ENCODE data around the gene PNPO. TPM values are rescaled to one million over a fixed set of nuclear protein-coding genes. Genes with fewer than 3 reads are reported as not detected.

Gene PNPO
- total and polyA plus RNA-seq, 2 donors = 9.0 to 21.4 TPM

GRCh38 chr17:47993964-47994363, 52.6 kb downstream of the PNPO start:
- no peaks in the 10 kb centered on the region for H3K36me3 ChIP-seq (ENCODE audit: control insufficient read depth in 2 of 2, insufficient read depth in 2 of 2, low read length in 1 of 2)
- no peaks in the 10 kb centered on the region for H3K27me3 ChIP-seq (ENCODE audit: control insufficient read depth in 2 of 2, insufficient read depth in 1 of 2, low read length in 1 of 2)
- no peak overlapping the region for H3K27ac ChIP-seq (ENCODE audit: low read depth in 1 of 2, low read length in 1 of 2)
- H3K9me3 ChIP-seq (ENCODE audit: control insufficient read depth in 2 of 2, insufficient read depth in 1 of 2, low read length in 1 of 2) = no peaks in the 10 kb centered on the region
- H3K4me3 ChIP-seq (ENCODE audit: low read length in 2 of 2) = no peak overlapping the region
- 97% methylated on average over 5 of the region's 5 CpGs for WGBS
- no peak for DNase-seq (ENCODE audit: low read depth in 6 of 9, low spot score in 9 of 9)
- peaks cover 0 to 17% of the 10 kb centered on the region in 2 donors for H3K4me1 ChIP-seq (ENCODE audit: control insufficient read depth in 2 of 2, insufficient read depth in 2 of 2, low read length in 2 of 2)

GRCh38 chr17:47994724-47995123, 53.4 kb downstream of the PNPO start:
- H3K4me1 ChIP-seq (ENCODE audit: control insufficient read depth in 2 of 2, insufficient read depth in 2 of 2, low read length in 2 of 2) = peaks cover 0 to 11% of the 10 kb centered on the region in 2 donors
- no peak overlapping the region for H3K27ac ChIP-seq (ENCODE audit: low read depth in 1 of 2, low read length in 1 of 2)
- no peaks in the 10 kb centered on the region for H3K27me3 ChIP-seq (ENCODE audit: control insufficient read depth in 2 of 2, insufficient read depth in 1 of 2, low read length in 1 of 2)
- H3K9me3 ChIP-seq (ENCODE audit: control insufficient read depth in 2 of 2, insufficient read depth in 1 of 2, low read length in 1 of 2) = no peaks in the 10 kb centered on the region
- no peak for DNase-seq (ENCODE audit: low read depth in 6 of 9, low spot score in 9 of 9)
- 94% methylated on average over 4 of the region's 4 CpGs for WGBS
- no peaks in the 10 kb centered on the region for H3K36me3 ChIP-seq (ENCODE audit: control insufficient read depth in 2 of 2, insufficient read depth in 2 of 2, low read length in 1 of 2)
- no peak overlapping the region for H3K4me3 ChIP-seq (ENCODE audit: low read length in 2 of 2)

- Histone ChIP-seq H3K4me3 (ENCODE audit: low read length in 2 of 2) (no peak overlapping the region), H3K4me1 (ENCODE audit: control insufficient read depth in 2 of 2, insufficient read depth in 2 of 2, low read length in 2 of 2) (peaks cover 0 to 9% of the 10 kb centered on the region in 2 donors), H3K9me3 (ENCODE audit: control insufficient read depth in 2 of 2, insufficient read depth in 1 of 2, low read length in 1 of 2) (no peaks in the 10 kb centered on the region), H3K27ac (ENCODE audit: low read depth in 1 of 2, low read length in 1 of 2) (no peak overlapping the region), H3K27me3 (ENCODE audit: control insufficient read depth in 2 of 2, insufficient read depth in 1 of 2, low read length in 1 of 2) (no peaks in the 10 kb centered on the region), H3K36me3 (ENCODE audit: control insufficient read depth in 2 of 2, insufficient read depth in 2 of 2, low read length in 1 of 2) (no peaks in the 10 kb centered on the region)
- no peak for DNase-seq (ENCODE audit: low read depth in 6 of 9, low spot score in 9 of 9)
- 86% methylated on average over 13 of the region's 13 CpGs for WGBS
Observed at GRCh38 chr17:47995241-47995935, 54.0 kb downstream of the PNPO start.

- no peak for DNase-seq (ENCODE audit: low read depth in 6 of 9, low spot score in 9 of 9)
- Histone ChIP-seq H3K27ac (ENCODE audit: low read depth in 1 of 2, low read length in 1 of 2) (no peak overlapping the region), H3K4me3 (ENCODE audit: low read length in 2 of 2) (no peak overlapping the region), H3K4me1 (ENCODE audit: control insufficient read depth in 2 of 2, insufficient read depth in 2 of 2, low read length in 2 of 2) (peaks cover 0 to 4% of the 10 kb centered on the region in 2 donors), H3K36me3 (ENCODE audit: control insufficient read depth in 2 of 2, insufficient read depth in 2 of 2, low read length in 1 of 2) (no peaks in the 10 kb centered on the region), H3K27me3 (ENCODE audit: control insufficient read depth in 2 of 2, insufficient read depth in 1 of 2, low read length in 1 of 2) (no peaks in the 10 kb centered on the region), H3K9me3 (ENCODE audit: control insufficient read depth in 2 of 2, insufficient read depth in 1 of 2, low read length in 1 of 2) (no peaks in the 10 kb centered on the region)
- 96% methylated on average over 9 of the region's 9 CpGs for WGBS
Observed at GRCh38 chr17:47996201-47996600, 54.8 kb downstream of the PNPO start.

- Histone ChIP-seq H3K27me3 (ENCODE audit: control insufficient read depth in 2 of 2, insufficient read depth in 1 of 2, low read length in 1 of 2) (no peaks in the 10 kb centered on the region), H3K4me1 (ENCODE audit: control insufficient read depth in 2 of 2, insufficient read depth in 2 of 2, low read length in 2 of 2) (peaks cover 4 to 5% of the 10 kb centered on the region in 2 donors), H3K9me3 (ENCODE audit: control insufficient read depth in 2 of 2, insufficient read depth in 1 of 2, low read length in 1 of 2) (no peaks in the 10 kb centered on the region), H3K4me3 (ENCODE audit: low read length in 2 of 2) (no peak overlapping the region), H3K36me3 (ENCODE audit: control insufficient read depth in 2 of 2, insufficient read depth in 2 of 2, low read length in 1 of 2) (no peaks in the 10 kb centered on the region), H3K27ac (ENCODE audit: low read depth in 1 of 2, low read length in 1 of 2) (no peak overlapping the region)
- no peak for DNase-seq (ENCODE audit: low read depth in 6 of 9, low spot score in 9 of 9)
- 94% methylated on average over 7 of the region's 7 CpGs for WGBS
Observed at GRCh38 chr17:47997586-47997985, 56.2 kb downstream of the PNPO start.

- H3K36me3 ChIP-seq (ENCODE audit: control insufficient read depth in 2 of 2, insufficient read depth in 2 of 2, low read length in 1 of 2) = no peaks in the 10 kb centered on the region
- WGBS = 97% methylated on average over 7 of the region's 7 CpGs
- H3K27ac ChIP-seq (ENCODE audit: low read depth in 1 of 2, low read length in 1 of 2) = no peak overlapping the region
- no peaks in the 10 kb centered on the region for H3K27me3 ChIP-seq (ENCODE audit: control insufficient read depth in 2 of 2, insufficient read depth in 1 of 2, low read length in 1 of 2)
- no peak for DNase-seq (ENCODE audit: low read depth in 6 of 9, low spot score in 9 of 9)
- H3K4me1 ChIP-seq (ENCODE audit: control insufficient read depth in 2 of 2, insufficient read depth in 2 of 2, low read length in 2 of 2) = peaks cover 7 to 10% of the 10 kb centered on the region in 2 donors
- no peaks in the 10 kb centered on the region for H3K9me3 ChIP-seq (ENCODE audit: control insufficient read depth in 2 of 2, insufficient read depth in 1 of 2, low read length in 1 of 2)
- no peak overlapping the region for H3K4me3 ChIP-seq (ENCODE audit: low read length in 2 of 2)
Observed at GRCh38 chr17:47998044-47998443, 56.7 kb downstream of the PNPO start.

Other genes with a start within 250 kb of the PNPO start
- 1.8 TPM for gene TBKBP1, start 247.4 kb upstream of the PNPO start, total RNA-seq
- 9.5 TPM for gene TBKBP1, start 247.4 kb upstream of the PNPO start, polyA plus RNA-seq
- 1.6 TPM for gene TBX21, start 208.3 kb upstream of the PNPO start, total RNA-seq
- gene TBX21, start 208.3 kb upstream of the PNPO start, polyA plus RNA-seq = 1.6 TPM
- gene OSBPL7, start 119.8 kb upstream of the PNPO start, total RNA-seq = 6.1 TPM
- gene OSBPL7, start 119.8 kb upstream of the PNPO start, polyA plus RNA-seq = 13.3 TPM
- gene MRPL10, start 110.0 kb upstream of the PNPO start, total RNA-seq = 26.7 TPM
- 41.1 TPM for gene MRPL10, start 110.0 kb upstream of the PNPO start, polyA plus RNA-seq
- 0.19 TPM for gene LRRC46, start 109.9 kb upstream of the PNPO start, total RNA-seq
- 2.4 TPM for gene LRRC46, start 109.9 kb upstream of the PNPO start, polyA plus RNA-seq
- gene SCRN2, start 100.3 kb upstream of the PNPO start, total RNA-seq = 25.3 TPM
- 39.4 TPM for gene SCRN2, start 100.3 kb upstream of the PNPO start, polyA plus RNA-seq
- gene SP6, start 90.4 kb upstream of the PNPO start, total RNA-seq = 0.28 TPM
- 4.6 TPM for gene SP6, start 90.4 kb upstream of the PNPO start, polyA plus RNA-seq
- gene SP2, start 45.3 kb upstream of the PNPO start, total RNA-seq = 1.3 TPM
- gene SP2, start 45.3 kb upstream of the PNPO start, polyA plus RNA-seq = 10.6 TPM
- gene PRR15L, start 16.3 kb downstream of the PNPO start, total RNA-seq = 0.38 TPM
- 1.9 TPM for gene PRR15L, start 16.3 kb downstream of the PNPO start, polyA plus RNA-seq
- gene CDK5RAP3, start 29.5 kb downstream of the PNPO start, total RNA-seq = 125 TPM
- 684 TPM for gene CDK5RAP3, start 29.5 kb downstream of the PNPO start, polyA plus RNA-seq
- gene COPZ2, start 96.2 kb downstream of the PNPO start, total RNA-seq = 5.5 TPM
- 16.3 TPM for gene COPZ2, start 96.2 kb downstream of the PNPO start, polyA plus RNA-seq
- gene NFE2L1, start 106.8 kb downstream of the PNPO start, total RNA-seq = 14.6 TPM
- gene NFE2L1, start 106.8 kb downstream of the PNPO start, polyA plus RNA-seq = 88.1 TPM
- gene CBX1, start 159.9 kb downstream of the PNPO start, total RNA-seq = 64.6 TPM
- 39.8 TPM for gene CBX1, start 159.9 kb downstream of the PNPO start, polyA plus RNA-seq
- 15.9 TPM for gene SNX11, start 166.2 kb downstream of the PNPO start, total RNA-seq
- 23.6 TPM for gene SNX11, start 166.2 kb downstream of the PNPO start, polyA plus RNA-seq